ENCODE data around the gene TUBB4A. TPM values are rescaled to one million over a fixed set of nuclear protein-coding genes. Genes with fewer than 3 reads are reported as not detected.
"Not testable (repeated sequence)": the region's sequence is repeated elsewhere in the genome, so short reads cannot be mapped to it uniquely, and the experiment has no call there.

The TUBB4A gene
- total RNA-seq, result 1 to 10 TPM; 7.3 to 7.8 TPM

GRCh38 chr19:6501740-6502648, at the start of gene TUBB4A:
Gene TUBB4A (minus strand): TSS chr19:6502309. CDS start chr19:6502212, 97 bp downstream.
- no peaks in the 10 kb centered on the region for H3K36me3 Mint-ChIP-seq
- peak; percentile 65 for DNase-seq
- no peaks in the 10 kb centered on the region for H3K9me3 Mint-ChIP-seq
- peak within 1 kb of the TSS; percentile 85 for H3K4me3 Mint-ChIP-seq
- H3K4me1 Mint-ChIP-seq, result peaks cover 8% of the 10 kb centered on the region
- H3K27ac Mint-ChIP-seq, result peak within 1 kb of the TSS; percentile 51
- peaks cover 6% of the 10 kb centered on the region for H3K27me3 Mint-ChIP-seq

GRCh38 chr19:6551091-6551490, 49.0 kb upstream of the TUBB4A start:
- H3K9me3 Mint-ChIP-seq, result peaks cover 4% of the 10 kb centered on the region

GRCh38 chr19:6550679-6551078, 48.6 kb upstream of the TUBB4A start:
- not testable (repeated sequence) for H3K36me3 Mint-ChIP-seq, H3K9me3 Mint-ChIP-seq, H3K27me3 Mint-ChIP-seq, H3K27ac Mint-ChIP-seq, DNase-seq, H3K4me1 Mint-ChIP-seq, H3K4me3 Mint-ChIP-seq

More at GRCh38 chr19:6551091-6551490, 49.0 kb upstream of the TUBB4A start:
- DNase-seq, result no peak
- Mint-ChIP-seq H3K27me3 (peaks cover 5% of the 10 kb centered on the region), H3K4me1 (peaks cover 7% of the 10 kb centered on the region), H3K4me3 (no peak overlapping the region), H3K27ac (no peak overlapping the region), H3K36me3 (no peaks in the 10 kb centered on the region)

GRCh38 chr19:6543866-6544347, 41.8 kb upstream of the TUBB4A start:
- Mint-ChIP-seq H3K27me3 (peaks cover 16% of the 10 kb centered on the region), H3K9me3 (peaks cover 4% of the 10 kb centered on the region), H3K27ac (no peak overlapping the region), H3K4me1 (peaks cover 10% of the 10 kb centered on the region), H3K36me3 (no peaks in the 10 kb centered on the region), H3K4me3 (no peak overlapping the region)
- no peak for DNase-seq

DNA sequence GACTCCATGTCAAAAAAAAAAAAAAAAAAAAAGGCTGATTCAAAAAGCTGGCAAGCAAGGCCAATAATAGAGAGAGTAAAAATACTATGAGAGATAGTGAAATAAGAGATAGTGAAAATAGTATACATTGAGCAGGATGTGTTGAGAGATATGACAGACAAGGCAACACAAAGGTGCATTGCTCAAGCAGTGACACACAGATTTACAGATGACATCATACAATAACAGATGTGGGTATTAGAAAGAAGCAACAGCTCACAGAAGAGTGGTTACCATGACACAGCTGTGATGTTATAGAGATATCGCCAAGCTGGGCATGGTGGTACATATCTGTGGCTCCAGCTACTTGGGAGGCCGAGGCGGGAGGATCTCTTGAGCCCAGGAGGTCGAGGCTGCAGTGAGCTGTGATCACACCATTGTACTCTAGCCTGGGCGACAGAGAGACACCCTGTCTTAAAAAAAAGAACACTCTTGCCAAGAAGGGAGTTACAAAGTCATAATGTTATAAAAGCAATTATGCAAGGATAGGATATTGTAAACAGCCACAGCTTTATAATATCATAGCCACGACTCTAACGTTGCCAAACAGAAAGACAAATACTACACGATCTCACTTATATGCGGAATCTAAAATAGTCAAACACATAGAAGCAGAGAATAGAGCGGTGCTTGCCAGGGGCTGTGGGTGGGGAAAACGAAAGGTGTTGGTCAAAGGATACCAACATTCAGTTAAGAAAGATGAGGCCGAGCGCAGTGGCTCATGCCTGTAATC, 39.0 kb upstream of the TUBB4A start:
- H3K27ac Mint-ChIP-seq, result no peak overlapping the region
- H3K9me3 Mint-ChIP-seq, result no peaks in the 10 kb centered on the region
- H3K4me3 Mint-ChIP-seq, result no peak overlapping the region
- H3K27me3 Mint-ChIP-seq, result peaks cover 13% of the 10 kb centered on the region
- DNase-seq, result no peak
- peaks cover 14% of the 10 kb centered on the region for H3K4me1 Mint-ChIP-seq
- no peaks in the 10 kb centered on the region for H3K36me3 Mint-ChIP-seq

DNA sequence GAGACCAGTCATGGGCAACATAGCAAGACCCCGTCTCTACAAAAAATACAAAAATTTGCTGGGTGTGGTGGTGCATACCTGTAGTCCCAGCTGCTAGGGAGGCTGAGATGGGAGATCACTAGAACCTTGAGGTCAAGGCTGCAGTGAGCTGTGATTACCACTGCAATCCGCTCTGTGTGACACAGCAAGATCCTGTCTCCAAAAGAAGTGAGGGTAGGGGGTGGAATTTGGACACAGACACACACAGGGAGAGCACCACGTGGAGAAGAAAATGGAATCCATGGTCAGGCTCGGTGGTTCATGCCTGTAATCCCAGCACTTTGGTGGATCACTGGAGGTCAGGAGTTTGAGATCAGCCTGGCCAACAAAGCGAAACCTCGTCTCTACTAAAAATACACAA, 37.4 kb upstream of the TUBB4A start:
- no peak overlapping the region for H3K4me3 Mint-ChIP-seq
- H3K9me3 Mint-ChIP-seq, result no peaks in the 10 kb centered on the region
- peaks cover 18% of the 10 kb centered on the region for H3K4me1 Mint-ChIP-seq
- no peak overlapping the region for H3K27ac Mint-ChIP-seq
- H3K36me3 Mint-ChIP-seq, result peaks cover 7% of the 10 kb centered on the region
- peaks cover 19% of the 10 kb centered on the region for H3K27me3 Mint-ChIP-seq
- DNase-seq, result no peak

DNA sequence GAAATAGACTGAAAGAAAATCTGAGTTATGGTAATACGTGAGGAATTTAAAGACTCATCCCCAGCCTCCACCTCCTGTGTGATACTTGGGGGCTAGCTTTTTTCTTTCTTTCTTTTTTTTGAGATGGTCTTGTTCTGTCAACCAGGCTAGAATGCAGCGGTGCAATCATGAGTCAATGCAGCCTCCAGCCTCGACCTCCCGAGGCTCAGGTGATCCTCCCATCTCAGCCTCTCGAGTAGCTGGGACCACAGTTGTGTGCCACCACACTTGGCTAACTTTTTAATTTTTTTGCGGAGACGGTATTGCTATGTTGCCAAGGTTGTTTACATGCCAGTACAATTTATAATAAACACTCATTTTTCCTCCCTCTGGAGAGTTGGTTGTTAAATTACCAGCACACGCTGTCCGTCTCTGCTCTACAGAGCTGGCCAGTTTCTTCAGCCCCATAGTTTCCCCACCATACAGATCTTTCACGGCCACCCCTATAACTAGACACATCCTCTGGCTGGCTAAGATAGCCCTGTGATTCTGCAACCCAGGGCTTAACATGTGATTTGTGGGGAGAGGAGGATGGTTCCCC, 33.5 kb upstream of the TUBB4A start:
- Mint-ChIP-seq H3K36me3 (peaks cover 7% of the 10 kb centered on the region), H3K4me1 (peaks cover 28% of the 10 kb centered on the region), H3K27me3 (peaks cover 38% of the 10 kb centered on the region), H3K9me3 (no peaks in the 10 kb centered on the region), H3K4me3 (no peak overlapping the region), H3K27ac (no peak overlapping the region)
- no peak for DNase-seq

DNA sequence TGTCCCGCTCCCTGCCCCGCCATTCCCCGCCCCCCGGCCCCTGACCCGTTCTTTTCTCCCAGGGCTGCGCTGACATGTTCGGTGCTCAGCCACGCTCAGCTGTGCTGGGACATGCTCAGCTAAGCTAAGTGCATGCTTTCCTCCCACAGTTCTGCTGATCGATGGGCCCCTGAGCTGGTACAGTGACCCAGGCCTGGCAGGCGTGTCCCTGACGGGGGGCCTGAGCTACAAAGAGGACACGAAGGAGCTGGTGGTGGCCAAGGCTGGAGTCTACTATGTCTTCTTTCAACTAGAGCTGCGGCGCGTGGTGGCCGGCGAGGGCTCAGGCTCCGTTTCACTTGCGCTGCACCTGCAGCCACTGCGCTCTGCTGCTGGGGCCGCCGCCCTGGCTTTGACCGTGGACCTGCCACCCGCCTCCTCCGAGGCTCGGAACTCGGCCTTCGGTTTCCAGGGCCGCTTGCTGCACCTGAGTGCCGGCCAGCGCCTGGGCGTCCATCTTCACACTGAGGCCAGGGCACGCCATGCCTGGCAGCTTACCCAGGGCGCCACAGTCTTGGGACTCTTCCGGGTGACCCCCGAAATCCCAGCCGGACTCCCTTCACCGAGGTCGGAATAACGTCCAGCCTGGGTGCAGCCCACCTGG, 32.5 kb upstream of the TUBB4A start:
- no peak overlapping the region for H3K4me3 Mint-ChIP-seq
- peaks cover 7% of the 10 kb centered on the region for H3K36me3 Mint-ChIP-seq
- DNase-seq, result no peak
- H3K9me3 Mint-ChIP-seq, result no peaks in the 10 kb centered on the region
- peaks cover 34% of the 10 kb centered on the region for H3K4me1 Mint-ChIP-seq
- no peak overlapping the region for H3K27ac Mint-ChIP-seq
- peaks cover 45% of the 10 kb centered on the region for H3K27me3 Mint-ChIP-seq

- Mint-ChIP-seq H3K27me3 (peaks cover 50% of the 10 kb centered on the region), H3K9me3 (no peaks in the 10 kb centered on the region), H3K4me3 (no peak overlapping the region), H3K36me3 (peaks cover 7% of the 10 kb centered on the region), H3K4me1 (peaks cover 34% of the 10 kb centered on the region), H3K27ac (no peak overlapping the region)
- no peak for DNase-seq
Measured at GRCh38 chr19:6533746-6534418, 31.8 kb upstream of the TUBB4A start.

GRCh38 chr19:6533000-6533328, 30.9 kb upstream of the TUBB4A start:
- peak overlapping the region; percentile 73 for H3K4me3 Mint-ChIP-seq
- no peak overlapping the region for H3K27ac Mint-ChIP-seq
- H3K9me3 Mint-ChIP-seq, result no peaks in the 10 kb centered on the region
- H3K27me3 Mint-ChIP-seq, result peaks cover 50% of the 10 kb centered on the region
- DNase-seq, result no peak
- peaks cover 7% of the 10 kb centered on the region for H3K36me3 Mint-ChIP-seq
- H3K4me1 Mint-ChIP-seq, result peaks cover 34% of the 10 kb centered on the region

DNA sequence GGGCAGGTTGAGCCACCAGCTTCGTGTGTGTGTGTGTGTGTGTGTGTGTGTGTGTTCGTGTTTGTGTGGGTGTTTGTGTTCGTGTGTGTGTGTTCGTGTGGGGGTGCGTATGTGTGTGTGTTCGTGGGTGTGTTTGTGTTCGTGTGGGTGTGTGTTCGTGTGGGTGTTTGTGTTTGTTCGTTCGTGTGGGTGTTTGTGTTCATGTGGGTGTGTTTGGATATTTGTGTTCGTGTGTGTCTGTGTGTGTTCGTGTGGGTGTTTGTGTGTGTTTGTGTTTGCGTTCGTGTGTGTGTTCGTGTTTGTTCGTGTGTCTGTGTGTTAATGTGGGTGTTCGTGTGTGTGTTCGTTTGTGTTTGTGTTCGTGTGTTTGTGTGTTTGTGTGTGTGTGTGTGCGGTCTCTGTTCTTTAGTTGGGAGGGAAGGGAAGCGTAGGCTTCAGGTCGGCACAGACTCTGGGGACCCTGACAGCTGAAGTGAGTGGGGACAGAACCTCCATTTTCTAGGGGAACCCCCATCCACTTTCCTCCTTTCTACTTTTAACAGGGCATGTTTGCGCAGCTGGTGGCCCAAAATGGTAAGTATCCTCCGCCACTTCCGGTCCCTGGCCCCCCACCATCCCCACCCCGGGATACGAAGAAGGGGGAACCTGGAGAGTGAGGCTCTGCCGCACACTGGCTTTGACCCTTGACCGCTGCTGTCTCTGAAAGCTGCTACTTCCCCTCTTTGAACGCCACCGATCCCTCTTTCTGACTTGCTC, 30.3 kb upstream of the TUBB4A start:
- DNase-seq, result peak; percentile 38
- Mint-ChIP-seq H3K27ac (no peak overlapping the region), H3K27me3 (peaks cover 50% of the 10 kb centered on the region), H3K4me1 (peaks cover 34% of the 10 kb centered on the region), H3K9me3 (no peaks in the 10 kb centered on the region), H3K4me3 (peak overlapping the region; percentile 73), H3K36me3 (peaks cover 7% of the 10 kb centered on the region)

- peak overlapping the region; percentile 73 for H3K4me3 Mint-ChIP-seq
- H3K27ac Mint-ChIP-seq, result no peak overlapping the region
- H3K27me3 Mint-ChIP-seq, result peaks cover 50% of the 10 kb centered on the region
- peaks cover 32% of the 10 kb centered on the region for H3K4me1 Mint-ChIP-seq
- no peak for DNase-seq
- H3K36me3 Mint-ChIP-seq, result peaks cover 7% of the 10 kb centered on the region
- H3K9me3 Mint-ChIP-seq, result no peaks in the 10 kb centered on the region
Measured at GRCh38 chr19:6531956-6532243, 29.8 kb upstream of the TUBB4A start.

DNA sequence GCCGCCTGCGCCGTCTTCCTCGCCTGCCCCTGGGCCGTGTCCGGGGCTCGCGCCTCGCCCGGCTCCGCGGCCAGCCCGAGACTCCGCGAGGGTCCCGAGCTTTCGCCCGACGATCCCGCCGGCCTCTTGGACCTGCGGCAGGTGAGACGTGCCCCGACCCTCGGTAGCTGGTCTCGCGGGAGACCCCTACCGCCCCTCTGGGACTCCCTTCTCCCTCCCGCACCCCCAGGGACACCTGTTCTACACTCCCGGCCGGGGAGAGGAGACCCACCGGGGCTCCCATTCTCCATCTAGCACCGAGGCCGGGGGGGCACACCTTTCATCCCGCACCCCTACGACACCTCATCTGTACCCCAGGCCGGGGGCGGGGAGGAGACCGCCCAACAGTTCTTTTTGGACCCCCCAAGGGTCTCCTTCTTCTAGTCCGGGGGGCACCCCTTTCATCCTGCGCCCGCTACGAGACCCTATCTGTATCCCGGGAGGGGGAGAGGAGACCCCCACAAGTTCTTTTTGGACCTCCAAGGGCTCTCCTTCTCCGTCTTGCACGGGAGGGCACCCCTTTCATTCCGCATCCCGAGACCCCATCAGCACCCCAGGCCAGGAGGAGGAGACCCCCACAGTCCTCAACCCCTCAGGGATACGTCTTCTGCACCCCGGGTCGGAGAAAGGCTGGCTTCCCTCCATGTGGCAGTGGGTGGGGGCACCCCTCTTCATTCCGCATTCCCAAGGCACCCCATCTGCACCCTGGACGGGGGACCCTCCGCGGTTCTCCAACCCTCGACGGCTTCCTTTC, 29.2 kb upstream of the TUBB4A start:
- H3K4me1 Mint-ChIP-seq, result peaks cover 28% of the 10 kb centered on the region
- no peak for DNase-seq
- H3K27ac Mint-ChIP-seq, result no peak overlapping the region
- peaks cover 7% of the 10 kb centered on the region for H3K36me3 Mint-ChIP-seq
- H3K27me3 Mint-ChIP-seq, result peaks cover 50% of the 10 kb centered on the region
- peak overlapping the region; percentile 73 for H3K4me3 Mint-ChIP-seq
- no peaks in the 10 kb centered on the region for H3K9me3 Mint-ChIP-seq

Measured in activated naive CD8-positive, alpha-beta T cell treated with anti-CD3 and anti-CD28 coated beads for 36 hours (primary cell).